Activated CD8-positive, alpha-beta memory T cell treated with anti-CD3 and anti-CD28 coated beads for 48 hours (primary cell): ENCODE results near the gene MYL4.
"Not testable (repeated sequence)": the region's sequence is repeated elsewhere in the genome, so short reads cannot be mapped to it uniquely, and the experiment has no call there.

Experiments used
- DNase-seq, 3 experiments: peaks; one replicate each; pipeline ENCODE4 v3.0.0-alpha.2; 2020; ENCODE audit warnings: low read depth in 2 of 3, low spot score in 2 of 3

Gene MYL4

DNA sequence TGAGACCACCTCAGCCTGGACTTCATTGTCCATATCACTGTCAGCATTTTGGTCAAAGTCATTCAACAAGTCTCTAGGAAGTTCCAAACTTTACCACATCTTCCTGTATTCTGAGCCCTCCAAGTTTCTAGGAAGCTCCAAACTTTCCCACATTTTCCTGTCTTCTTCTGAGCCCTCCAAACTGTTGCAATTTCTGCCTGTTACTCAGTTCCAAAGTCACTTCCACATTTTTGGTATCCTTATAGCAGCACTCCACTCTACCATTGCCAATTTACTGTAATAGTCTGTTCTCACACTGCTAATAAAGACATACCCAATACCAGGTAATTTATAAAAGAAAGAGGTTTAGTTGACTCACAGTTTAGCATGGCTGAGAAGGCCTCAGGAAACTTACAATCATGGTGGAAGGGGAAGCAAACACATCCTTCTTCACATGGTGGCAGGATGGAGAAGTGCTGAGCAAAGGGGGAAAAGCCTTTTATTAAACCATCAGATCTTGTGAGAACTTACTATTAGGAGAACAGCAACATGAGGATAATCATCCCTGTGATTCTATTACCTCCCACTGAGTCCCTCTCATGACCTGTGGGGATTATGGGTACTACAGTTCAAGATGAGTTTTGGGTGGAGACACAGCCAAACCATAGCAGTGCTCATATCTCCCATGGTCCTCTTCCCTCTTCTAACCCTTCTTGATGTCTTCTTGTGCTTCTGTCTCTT is 60.6 kb downstream of the MYL4 start:
- not testable (repeated sequence) for DNase-seq

DNA sequence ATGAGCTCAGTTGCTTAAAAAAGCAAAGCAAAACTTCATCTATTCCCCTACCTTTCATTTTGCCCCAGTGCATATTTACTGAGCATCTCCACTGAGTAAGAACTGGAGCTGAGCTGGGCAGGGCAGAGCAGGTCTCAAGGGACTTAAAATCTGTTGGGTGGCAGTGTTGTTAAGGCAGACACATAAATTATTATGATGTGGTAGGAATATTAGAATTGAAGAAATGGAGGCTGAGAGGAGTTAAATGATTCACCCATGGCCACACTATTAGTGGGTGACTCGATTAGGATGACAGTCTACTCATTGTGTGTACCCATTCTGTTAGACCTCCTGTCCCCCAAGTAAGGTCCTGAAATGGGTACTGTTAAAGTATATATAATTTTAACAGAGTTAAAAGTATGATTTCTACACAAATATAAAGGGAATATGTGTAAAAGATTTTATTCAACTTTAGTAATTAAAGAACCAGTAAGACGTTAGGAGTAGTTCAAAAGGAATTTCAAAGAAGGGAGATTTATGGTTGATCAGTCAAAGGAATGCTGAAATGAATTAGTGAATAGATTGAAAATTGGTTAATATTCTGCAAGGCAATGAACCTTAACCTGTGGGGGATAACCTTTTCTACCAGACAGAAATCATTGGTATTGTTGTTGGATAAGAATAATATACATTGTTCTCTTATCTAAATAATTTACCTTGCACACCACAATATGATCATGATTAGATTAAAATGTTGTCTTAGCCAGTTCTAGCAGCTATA is 62.0 kb downstream of the MYL4 start:
- DNase-seq, result no peak

DNA sequence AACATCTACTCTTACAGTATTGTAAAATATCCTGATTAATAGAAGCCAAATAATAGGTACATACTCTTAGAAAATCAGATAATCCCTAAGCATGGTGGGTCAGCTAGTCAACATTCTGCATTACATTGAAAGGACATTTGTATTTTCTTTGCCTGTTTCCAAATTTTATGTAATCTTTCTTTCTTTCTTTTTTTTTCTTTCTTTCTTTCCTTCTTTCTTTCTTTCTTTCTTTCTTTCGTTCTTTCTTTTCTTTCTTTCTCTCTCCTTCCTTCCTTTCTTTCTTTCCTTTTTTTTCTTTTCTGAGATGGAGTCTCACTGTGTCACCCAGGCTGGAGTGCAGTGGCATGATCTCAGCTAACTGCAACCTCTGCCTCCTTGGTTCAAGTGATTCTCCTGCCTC is 63.3 kb downstream of the MYL4 start:
- no peak for DNase-seq

DNA sequence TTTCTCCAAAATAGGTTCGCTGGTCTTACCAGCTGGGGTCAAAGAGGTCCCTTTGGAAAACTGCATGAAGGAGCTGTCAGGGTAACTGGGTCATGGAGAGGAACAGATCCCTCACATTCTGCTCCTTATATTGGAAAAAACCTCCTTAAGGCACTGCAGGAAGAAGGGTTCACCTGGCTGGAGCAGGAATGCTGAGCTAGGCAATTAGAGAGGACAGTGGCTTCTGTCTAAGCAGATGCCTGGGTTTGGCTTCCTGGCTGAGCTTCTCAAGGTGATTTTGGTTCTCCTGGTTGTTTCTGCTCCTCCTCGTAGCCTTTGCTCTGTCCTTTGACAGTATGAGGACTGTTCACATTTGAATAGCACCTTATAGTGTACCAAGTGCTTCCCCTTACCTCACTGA is 64.1 kb downstream of the MYL4 start:
- no peak for DNase-seq
